AG10803 (cell line): ENCODE data around the gene IRAG1.

ENCODE experiments used
- DNase-seq: peaks from one replicate; pipeline ENCODE4 v3.0.0; 2010; ENCODE audit warnings: low read depth
- H3K4me3 ChIP-seq: 2 replicates; pipeline ENCODE4 v1.5.1; 2011; ENCODE audit warnings: mild to moderate bottlenecking, low read length, control low read depth
- CTCF ChIP-seq: conservative IDR thresholded peaks from 2 replicates; pipeline ENCODE4 v1.5.1; 2011; ENCODE audit warnings: mild to moderate bottlenecking, low read length, control low read depth, inconsistent platforms

The IRAG1 gene

GRCh38 chr11:10674440-10674855, 19.1 kb downstream of the IRAG1 start:
- peak overlapping the region; percentile 23 for H3K4me3 ChIP-seq
- peak; percentile 21 for DNase-seq
- no peak for TF ChIP-seq CTCF

- DNase-seq: no peak
- H3K4me3 ChIP-seq: no peak overlapping the region
- TF ChIP-seq CTCF: no peak
Measured at GRCh38 chr11:10673501-10674062, 20.0 kb downstream of the IRAG1 start.

GRCh38 chr11:10670099-10670498, 23.5 kb downstream of the IRAG1 start:
- TF ChIP-seq CTCF: no peak
- H3K4me3 ChIP-seq: no peak overlapping the region
- no peak for DNase-seq

- TF ChIP-seq CTCF: no peak
- DNase-seq: peak; percentile 85
- H3K4me3 ChIP-seq: no peak overlapping the region
Measured at GRCh38 chr11:10669258-10670033, 24.1 kb downstream of the IRAG1 start.

- TF ChIP-seq CTCF: no peak
- DNase-seq: peak; percentile 76
- no peak overlapping the region for H3K4me3 ChIP-seq
Measured at GRCh38 chr11:10667521-10667885, 26.1 kb downstream of the IRAG1 start.

GRCh38 chr11:10666556-10667520, 26.7 kb downstream of the IRAG1 start:
- no peak for TF ChIP-seq CTCF
- peak; percentile 62 for DNase-seq
- no peak overlapping the region for H3K4me3 ChIP-seq
